HG02884 (cell line): Measurements from ENCODE around the gene PIGW.
"Not testable (repeated sequence)": the region's sequence is repeated elsewhere in the genome, so short reads cannot be mapped to it uniquely, and the experiment has no call there.

Experiments
- ATAC-seq: cut with Tn5 transposase; IDR thresholded peaks from one replicate; pipeline ENCODE4 v1.9.1; 2021; ENCODE audit warnings: mild to moderate bottlenecking, moderate library complexity; ENCODE audit not compliant: unreplicated experiment

Gene PIGW

DNA sequence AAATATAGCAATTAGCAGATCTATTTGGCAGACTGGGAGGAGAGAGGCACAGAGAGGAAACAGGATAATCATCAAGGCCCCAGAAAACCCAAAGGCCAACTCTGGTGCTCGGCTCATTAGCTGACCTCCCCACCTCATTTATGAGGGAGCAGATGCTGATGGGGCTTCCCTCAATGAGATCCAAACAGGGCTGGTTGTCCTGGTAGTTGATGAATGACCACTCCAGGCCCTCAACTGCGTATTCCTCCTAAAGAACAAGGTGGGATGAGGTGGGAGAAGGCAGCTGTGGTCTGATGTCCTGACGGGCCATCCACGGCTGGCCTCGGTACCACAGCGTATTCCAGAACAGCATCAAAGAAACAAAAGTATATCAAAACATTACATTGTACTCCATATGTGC is 27.5 kb upstream of the PIGW start:
- ATAC-seq = no peak

DNA sequence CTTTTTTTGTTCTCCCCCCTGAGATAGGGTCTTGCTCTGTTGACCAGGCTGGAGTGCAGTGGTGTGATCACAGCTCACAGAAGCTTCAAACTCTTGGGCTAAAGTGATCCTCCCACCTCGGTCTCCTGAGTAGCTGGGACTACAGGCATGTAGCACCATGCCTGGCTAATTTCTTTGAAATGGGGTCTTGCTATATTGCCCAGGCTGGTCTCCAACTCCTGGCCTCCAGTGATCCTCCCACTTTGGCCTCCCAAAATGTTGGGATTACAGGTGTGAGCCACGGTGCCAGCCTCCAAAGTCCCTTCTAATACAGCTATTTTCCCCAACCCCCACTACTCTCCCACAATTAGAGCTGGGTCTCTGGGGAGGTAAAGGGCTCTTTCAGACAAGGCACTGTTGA is 26.3 kb upstream of the PIGW start:
- ATAC-seq = not testable (repeated sequence)

DNA sequence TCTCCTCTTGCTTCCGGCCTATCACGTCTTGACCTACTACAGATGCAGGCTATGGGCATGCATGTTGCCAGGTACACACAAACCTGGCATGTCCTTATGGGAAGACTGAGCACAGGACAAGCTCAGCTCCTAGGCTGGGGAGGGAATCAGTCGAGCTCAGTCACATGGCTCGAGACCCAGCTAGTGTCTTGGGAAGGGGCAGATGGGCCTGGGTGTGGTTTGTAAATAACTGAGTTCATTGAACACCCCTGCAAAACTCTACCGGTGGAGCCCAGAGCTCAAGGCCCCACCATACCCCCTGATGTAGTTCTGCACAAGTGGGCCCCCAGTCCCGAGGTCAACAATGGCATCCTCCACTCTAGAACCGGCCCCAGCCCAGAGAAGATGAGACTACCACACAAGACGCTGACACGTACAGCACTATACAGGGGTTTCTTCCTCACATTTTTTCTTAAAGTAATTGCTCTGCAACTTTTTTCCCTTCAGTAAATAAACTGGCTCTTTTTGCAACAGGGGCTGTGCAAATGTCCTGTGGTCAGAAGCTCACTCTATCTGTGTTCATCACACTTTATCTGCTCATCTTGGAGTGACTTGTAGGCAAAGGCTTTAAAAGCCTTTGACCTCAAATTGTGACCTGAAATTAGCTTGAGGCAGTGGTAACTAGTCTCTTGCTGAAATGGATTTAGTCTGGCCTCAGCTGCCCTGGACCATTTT is 25.4 kb upstream of the PIGW start:
- no peak for ATAC-seq

DNA sequence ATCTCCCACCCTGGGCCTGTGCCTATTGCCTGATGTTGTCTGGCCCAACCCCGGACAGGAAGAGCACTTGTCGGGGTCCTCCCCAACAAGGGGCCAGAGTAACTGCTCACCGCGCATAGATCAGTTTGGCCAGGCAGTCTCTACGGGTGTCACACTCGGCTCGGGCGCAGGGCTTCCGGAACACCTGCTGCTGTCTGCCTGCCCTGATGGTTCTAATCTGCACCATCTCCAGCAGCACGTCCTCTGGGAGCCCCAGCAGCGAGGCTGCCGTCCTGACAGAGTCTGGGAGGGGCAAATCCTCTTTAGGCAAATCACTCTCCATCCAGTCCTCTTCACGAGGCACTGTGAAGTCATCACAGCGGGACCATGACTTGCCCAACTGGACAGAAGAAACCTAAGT is 24.2 kb upstream of the PIGW start:
- no peak for ATAC-seq

DNA sequence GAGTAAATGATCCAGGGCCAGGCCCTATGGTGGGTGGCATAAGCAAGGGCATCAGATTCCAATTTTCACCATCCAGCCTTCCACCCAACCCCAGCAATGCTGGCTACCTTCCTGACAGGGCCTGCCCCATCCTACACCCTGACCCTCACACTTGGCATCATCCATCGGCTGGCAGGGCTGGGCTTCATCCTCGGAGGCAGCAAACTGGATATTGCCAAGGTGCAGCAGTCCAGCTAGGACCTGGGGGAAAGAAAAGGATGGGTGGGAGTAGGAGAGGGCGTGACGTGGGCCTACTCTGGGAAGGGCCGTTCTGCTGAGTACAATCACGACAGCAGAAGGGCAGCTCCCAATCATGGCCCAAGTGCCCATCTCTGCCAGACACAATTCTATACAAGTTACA is 23.6 kb upstream of the PIGW start:
- no peak for ATAC-seq

DNA sequence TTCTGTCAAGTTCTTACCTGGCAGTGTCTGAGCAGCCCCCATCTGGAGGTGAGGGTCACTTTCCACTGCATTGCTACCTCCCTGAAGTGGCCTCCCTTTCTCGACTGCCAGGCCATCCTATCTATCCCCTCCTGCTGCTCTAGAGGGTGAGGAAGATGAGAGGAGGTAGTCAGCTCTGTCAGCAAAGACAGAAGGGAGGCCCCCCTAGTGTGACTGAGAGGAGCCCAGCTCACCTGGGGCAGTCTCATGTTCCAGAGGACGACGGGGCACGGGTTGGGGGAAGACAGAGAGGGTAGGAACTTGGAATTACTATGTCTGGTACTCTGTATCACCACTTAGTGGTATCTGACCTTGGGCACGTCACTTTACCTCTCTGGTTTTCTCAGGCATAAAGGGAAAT is 22.1 kb upstream of the PIGW start:
- ATAC-seq = no peak

DNA sequence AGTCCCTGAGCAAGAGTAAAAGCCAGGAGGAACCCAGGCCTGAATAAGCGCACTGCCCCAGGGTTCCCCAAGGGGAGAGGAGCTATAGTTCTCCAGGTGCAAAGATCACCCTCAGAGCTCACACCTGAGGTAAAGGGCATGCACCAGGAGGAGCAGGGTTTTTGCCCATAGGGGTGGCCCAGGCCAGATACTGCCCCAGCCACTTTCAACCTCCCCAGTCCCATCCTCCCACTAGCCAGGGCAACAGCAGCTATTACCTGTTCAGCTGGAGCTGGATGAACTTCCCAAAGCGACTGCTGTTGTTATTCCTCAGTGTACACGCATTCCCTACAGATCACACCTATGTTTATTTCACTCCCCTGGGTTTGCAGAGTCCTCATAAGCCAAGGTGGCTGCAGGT is 19.9 kb upstream of the PIGW start:
- ATAC-seq = no peak

DNA sequence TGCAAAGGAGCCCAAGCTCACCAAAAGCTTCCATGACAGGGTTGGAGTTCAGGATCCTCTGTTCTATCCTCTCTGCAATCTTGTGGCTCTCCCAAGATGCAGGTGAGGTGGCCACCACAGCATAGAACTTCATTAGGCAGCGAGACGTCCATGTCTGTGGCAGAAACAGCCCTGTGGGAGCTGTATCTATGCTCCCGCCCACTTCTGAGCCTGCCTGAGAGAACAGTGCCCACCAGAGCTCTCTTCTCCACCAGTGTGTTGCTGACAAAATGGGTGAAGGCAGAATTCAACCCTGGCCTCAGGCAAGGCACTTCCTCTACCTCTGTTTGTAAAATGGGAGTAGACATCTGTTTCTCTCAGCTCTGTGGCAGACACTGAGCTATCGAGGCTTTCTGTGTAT is 18.9 kb upstream of the PIGW start:
- ATAC-seq = no peak

DNA sequence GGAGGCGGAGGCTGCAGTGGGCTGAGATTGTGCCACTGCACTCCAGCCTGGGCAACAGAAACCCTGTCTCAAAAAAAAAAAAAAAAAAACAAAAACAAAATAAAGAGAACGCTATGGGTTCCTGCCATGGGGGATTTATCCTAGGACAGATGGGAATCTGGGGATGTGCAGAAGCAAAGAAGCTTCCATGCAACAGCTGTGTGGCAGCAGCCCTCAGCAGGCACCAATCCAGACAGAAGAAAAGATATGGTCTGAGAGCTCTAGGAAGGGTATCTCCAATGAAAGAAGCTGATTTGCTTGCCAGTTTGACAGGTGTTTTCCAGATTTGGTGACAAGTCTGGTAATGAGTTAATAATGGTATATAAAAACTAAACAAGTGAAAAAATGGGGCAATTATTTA is 11.7 kb upstream of the PIGW start:
- no peak for ATAC-seq

DNA sequence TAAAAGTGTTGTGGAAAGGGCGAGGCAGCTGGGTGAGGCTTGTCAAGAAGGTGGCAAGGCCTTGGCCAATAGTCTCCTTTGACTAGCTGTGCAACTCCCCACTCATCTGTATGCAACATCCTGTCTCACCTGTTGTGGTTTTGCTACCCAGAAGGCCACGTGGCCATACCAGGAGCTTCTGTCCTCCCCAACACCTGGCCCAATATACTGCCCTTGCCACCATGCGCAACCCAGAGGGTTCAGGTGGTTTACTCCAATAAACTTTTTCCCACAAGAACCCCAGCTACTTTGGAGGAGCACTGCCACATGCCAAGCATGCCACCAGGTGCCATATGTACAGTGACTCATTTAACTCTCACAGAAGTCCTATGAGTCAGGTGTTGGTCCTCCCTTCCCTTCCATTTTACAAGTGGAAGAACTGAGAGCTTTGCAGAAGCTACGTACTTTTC is 10.3 kb upstream of the PIGW start:
- ATAC-seq = no peak

DNA sequence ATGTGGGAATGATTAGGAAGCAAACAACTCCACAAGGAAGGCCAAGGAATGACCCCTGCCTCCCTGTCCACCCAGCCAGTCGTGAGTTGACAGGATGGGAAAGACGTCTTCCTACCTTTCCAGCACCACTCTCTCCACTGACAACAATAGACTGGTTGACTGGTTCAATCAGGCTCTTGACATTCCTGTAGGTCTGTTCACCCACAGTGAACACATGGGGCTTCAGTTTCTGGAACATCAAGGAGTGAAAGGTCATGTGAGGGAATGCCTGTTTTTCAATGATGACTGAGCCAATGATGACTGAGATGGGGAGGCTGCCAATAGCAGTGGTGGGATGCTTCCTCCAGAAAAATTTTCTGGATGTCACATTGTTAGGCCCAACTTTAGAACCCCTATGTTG is 9.7 kb upstream of the PIGW start:
- ATAC-seq = no peak

DNA sequence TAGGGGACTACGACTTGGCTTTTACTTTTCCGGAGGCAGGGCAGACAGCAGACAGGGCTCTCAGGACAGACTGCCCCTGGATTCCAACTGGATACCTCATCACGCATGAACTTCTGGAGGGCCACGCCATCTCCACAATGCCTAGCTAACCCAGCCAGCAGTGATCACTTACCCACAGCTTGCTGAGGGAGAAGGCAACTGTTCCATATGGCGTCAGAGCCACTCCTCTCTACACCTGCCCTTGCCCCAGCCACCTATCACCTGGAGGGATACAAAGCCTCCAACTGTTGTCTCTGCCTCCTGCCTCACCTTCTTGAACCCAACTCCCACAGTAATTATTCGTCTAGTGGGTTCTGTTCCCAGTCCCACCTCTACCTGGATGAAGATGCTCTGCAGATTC is 8.9 kb upstream of the PIGW start:
- no peak for ATAC-seq

DNA sequence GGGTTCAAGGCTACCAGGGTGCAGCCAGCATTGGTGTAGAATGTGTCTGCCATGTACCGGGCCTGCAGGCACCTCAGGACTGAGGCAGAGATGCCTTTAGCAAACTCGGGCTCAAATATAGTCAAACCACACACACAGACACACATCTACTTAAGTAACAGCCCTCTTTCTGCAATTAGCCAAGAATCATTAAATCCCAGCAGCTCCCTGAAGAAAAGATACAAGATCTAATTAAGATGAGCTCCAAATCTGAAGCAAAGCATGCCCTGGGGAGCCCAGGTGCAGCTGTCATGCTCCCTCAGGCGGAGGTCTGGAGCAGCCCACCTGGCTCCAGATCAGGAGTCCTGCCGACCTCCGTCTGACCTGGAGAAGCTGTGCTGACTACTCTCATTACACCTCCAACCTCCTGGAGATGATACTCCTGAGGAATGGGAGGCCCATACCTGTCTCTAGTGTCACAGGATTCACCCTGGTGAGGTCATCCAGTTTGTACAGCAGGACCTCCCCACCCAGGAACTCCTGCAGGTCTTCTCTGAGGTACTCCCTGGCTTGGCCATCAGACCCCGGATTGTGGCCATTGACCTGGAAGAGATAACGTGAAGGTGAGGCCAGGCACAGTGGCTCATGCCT is 7.1 kb upstream of the PIGW start:
- no peak for ATAC-seq

DNA sequence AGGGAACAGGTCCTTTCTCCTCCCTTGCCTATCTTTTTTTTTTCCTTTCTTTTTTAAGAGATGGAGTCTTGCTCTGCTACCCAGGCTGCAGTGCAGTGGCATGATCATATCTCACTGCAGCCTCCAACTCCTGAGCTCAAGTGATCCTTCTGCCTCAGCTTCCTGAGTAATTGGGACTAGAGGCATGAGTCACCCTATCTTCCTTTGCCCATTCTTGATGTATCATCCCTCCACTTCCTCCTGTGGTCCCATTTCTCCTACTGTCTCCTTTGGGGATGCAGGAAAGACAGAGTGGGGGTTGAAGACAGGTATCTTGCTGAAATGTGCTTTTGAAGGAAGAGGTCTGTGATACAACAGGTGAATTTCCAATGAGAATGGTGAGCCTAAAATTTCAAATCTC is 5.7 kb upstream of the PIGW start:
- no peak for ATAC-seq

DNA sequence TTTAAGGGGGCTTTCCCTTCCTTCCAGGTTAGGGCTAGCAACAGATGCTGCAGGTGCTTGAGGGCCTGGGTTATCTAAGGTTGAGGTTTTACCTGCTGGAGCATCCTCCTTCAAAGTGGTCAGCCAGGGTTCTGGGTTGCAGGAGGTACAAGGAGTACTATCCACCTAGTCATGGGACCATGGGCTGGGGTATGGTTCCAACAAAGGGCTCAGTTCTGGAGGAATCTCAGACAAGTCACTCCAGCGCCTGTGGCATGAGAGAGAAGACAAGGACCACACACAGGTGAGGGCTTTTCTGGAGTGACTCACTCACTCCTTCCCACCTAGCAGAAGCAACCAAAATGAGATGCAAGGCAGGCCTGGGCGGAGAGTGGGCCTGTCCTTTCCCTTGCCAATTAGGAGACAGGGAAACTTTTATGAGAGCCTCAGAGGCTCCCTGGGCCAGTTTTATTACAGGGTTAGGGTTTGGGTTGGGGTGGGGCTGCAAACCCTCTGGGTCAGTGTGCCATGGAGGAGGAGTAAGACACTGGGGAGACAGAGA is 2.3 kb upstream of the PIGW start:
- no peak for ATAC-seq

DNA sequence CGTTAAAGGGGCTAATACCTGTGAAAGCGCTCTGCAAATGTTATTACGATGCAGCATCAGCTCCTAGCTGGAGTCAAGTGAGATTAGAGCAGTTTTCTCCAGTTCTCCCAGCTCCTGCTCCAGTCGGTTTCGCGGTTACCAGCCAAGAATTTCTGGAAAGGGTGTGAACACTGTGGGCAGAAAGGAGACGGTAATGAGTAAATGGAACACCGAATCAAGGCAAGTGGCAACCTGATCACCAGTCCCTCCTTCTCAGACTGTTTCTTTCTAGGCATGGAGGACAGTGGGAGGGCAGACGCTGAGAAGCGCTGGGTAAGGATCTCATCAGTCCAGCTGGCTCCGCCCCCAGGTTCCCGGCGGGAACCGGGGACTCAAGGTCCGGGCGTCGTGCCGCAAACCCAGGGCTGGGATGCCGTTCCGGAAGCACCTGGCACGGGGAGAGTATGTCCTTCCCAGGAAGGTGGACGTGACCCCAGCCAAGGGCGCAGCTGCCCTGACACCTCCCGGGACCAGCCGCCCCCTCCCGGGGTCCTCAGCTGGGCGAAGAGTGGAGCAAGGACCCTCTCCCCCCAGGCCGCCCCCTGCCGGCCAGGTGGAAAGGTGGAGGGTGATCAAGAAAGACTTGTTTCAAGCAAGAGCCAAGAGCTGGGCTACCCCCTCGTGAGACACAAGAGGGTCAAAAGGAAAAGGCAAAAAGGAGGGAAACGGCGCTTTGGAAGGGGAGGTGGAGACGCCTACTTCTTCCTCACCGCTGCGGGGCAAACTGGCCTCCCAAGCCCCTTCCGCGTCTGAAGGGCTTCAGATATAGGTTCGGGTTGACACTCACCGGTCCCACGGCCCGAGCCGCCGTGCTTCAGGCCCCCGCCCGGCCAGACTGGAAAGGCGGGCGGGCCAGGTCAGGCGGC is 600 bp upstream of the PIGW start:
- ATAC-seq = peak; percentile 36

DNA sequence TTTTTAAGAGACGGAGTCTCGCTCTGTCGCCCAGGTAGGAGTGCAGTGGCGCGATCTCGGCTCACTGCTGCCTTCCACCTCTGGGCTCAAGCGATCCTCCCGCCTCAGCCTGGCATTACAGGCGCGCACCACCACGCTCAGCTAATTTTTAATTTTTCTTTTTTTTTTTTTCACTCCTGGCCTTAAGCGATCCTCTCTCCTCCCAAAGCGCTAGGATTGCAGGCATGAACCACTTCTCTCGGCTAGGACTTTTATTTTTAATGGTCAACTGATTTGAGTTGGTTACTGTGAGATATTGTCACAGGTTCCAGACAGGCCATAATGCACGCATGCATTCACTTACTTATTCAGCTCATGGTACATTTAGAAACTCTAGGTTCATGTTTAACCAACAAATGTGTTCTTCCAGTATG is 888 bp downstream of the PIGW start:
- ATAC-seq = peak; percentile 12

DNA sequence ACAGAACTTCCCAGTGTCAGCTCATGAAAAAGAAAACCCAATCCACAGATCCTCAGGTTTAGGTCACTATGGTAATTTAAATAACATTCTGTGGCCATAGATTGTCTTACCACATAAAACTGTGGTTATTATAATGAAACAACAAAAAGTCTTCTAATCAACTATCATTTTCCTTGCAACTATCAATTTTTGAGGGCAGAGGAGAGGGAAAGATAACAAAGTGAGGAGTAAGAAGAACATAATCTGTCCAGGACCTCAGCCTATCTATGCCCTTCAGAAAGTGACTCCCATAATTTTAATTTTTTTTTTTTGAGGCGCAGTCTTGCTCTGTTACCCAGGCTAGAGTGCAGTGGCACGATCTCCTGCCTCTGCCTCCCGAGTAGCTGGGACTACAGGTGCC is 5.9 kb downstream of the PIGW start:
- no peak for ATAC-seq

DNA sequence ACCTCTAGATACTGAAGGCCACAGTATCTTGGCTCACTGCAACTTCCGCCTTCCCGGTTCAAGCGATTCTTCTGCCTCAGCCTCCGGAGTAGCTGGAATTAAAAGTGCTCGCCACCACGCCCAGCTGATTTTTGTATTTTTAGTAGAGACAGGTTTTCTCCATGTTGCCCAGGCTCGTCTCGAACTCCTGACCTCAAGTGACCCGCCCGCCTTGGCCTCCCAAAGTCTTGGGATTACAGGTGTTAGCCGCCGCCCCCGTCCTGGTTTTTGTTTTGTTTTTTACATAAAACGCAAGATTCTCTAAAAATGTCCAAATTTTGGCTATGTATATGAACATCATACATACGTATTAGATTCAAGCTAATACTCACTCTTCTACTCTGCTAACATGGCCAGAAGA is 8.0 kb downstream of the PIGW start:
- no peak for ATAC-seq

DNA sequence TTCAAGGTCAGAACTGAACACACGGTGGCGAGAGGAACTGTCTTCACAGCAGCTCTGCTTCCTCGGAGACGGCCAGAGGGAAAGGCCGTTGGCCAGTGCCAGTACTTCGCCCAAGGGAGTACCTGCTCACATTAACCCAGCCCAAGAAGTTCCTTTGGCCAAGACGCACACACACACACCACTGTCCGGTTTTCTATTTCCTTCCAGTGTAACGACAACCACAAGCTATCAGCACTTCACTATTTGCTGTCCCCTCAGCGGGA is 9.2 kb downstream of the PIGW start:
- ATAC-seq = no peak

DNA sequence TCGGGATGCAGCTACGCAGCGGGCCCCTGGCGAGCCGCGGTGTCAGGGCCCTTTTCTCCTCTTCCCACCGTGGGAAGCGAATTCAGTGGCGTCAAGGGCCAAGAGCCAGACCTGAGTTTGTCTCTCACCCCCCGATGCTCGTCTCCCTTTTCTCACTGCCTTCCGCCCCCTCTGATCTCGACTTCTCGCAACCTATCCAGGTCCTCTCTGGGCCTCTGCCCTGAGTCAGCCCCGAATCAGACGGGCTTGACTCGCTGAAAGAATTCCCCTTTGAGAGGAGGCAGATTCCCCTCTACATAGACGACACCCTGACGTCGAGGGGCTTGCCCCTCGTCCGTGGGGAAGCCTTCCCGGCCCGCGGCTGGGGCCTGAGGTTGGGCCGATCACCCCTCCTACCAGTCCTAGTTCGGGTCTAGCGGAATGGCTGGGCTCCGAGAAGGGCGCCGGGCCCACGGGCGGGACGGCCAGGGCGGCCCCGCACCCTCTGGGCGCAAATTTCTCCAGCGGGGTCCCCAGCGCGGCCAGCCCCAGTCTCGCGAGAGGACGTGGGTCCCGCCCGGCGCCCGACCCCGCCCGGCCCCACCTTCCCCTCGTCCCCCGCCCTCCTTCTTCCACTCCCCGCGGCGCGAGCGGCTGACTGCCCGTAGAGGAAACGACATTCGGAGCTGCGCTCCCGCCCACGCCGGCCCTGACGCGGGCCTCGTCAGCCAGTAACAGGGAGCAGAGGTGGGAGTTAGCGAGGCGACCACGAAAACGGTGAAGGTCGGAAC is 9.7 kb downstream of the PIGW start, which contains the start of gene GGNBP2:
Gene GGNBP2 (plus strand): TSS at position 613 of the 770 bp plus-strand sequence. CDS start 806 bp downstream, outside the sequence.
- ATAC-seq = peak; percentile 39
